ENCODE measurements around the gene RHBDL2.
"Not testable (repeated sequence)": the region's sequence is repeated elsewhere in the genome, so short reads cannot be mapped to it uniquely, and the experiment has no call there.

DNA sequence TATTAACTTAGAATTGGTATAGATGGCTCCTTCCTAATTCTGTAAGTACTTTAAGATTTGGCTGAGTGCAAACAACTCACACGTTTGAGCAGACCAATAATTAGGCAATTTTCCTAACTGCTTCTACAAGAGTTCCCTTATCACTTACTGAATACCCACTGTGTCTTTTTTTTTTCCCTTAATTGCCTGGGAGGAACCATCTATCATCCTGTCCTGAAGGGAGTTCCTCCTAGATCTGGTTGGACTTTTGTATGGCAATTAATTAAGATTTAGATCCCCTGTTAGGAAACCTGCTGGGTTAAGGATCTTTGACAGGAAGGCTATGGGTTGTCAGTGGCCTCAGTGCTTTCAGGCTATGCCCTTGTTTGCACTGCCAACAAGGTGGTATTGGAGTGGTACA lies 37.8 kb upstream of the RHBDL2 start:
- not testable (repeated sequence) for TF ChIP-seq MCM7 (IDR thresholded peaks at IDR 0.05); ZNF274 (IDR thresholded peaks at IDR 0.05; ENCODE audit: borderline replicate concordance, low read depth, low read length); POLR2A (conservative IDR thresholded peaks at IDR 0.05)

All from K562 (cell line).